BJ (cell line): ENCODE data around the gene TMEM88. TPM values are rescaled to one million over a fixed set of nuclear protein-coding genes. Genes with fewer than 3 reads are reported as not detected.

Experiments
- CTCF ChIA-PET: fragments of 350-600 bp; formaldehyde crosslinking; extraction: SDS; loops from one replicate; lab custom pipeline; 2021; ENCODE audit warnings: antibody characterized with exemption, inconsistent platforms; lab: Yijun Ruan, JAX
- POLR2A ChIA-PET: fragments of 300-600 bp; sonication (Branson Sonifier 250); formaldehyde crosslinking; extraction: SDS; loops from one replicate; lab custom pipeline; 2021; ENCODE audit warnings: antibody characterized with exemption; lab: Charles Lee
- DNase-seq: peaks from one replicate; pipeline ENCODE4 v3.0.0-alpha.2; 2011; ENCODE audit warnings: low read depth
- H3K27me3 ChIP-seq: 2 replicates; pipeline ENCODE4 v1.6.0; 2011; ENCODE audit warnings: low read length; ENCODE audit not compliant: control insufficient read depth, insufficient read depth
- H3K36me3 ChIP-seq: 2 replicates; pipeline ENCODE4 v1.5.1; 2011; ENCODE audit warnings: low read length; ENCODE audit not compliant: control insufficient read depth, insufficient read depth
- H3K4me3 ChIP-seq: 2 replicates; pipeline ENCODE4 v1.5.1; 2011; ENCODE audit warnings: low read depth, mild to moderate bottlenecking, control low read depth, low read length
- CTCF ChIP-seq: IDR thresholded peaks from 2 replicates; pipeline ENCODE4 v1.5.1; 2011; ENCODE audit warnings: low read depth, mild to moderate bottlenecking, control low read depth, inconsistent platforms, low read length, moderate library complexity; ENCODE audit not compliant: insufficient read depth
- polyA plus RNA-seq: library from polyadenylated mRNA; depleted of rRNA; stranded (reverse); fragments of >200 nt; gene quantifications from 2 replicates; pipeline ENCODE4 v1.2.3, GENCODE V29; 2011

Gene TMEM88
- polyA plus RNA-seq, 1 experiment: 0.29 TPM

DNA sequence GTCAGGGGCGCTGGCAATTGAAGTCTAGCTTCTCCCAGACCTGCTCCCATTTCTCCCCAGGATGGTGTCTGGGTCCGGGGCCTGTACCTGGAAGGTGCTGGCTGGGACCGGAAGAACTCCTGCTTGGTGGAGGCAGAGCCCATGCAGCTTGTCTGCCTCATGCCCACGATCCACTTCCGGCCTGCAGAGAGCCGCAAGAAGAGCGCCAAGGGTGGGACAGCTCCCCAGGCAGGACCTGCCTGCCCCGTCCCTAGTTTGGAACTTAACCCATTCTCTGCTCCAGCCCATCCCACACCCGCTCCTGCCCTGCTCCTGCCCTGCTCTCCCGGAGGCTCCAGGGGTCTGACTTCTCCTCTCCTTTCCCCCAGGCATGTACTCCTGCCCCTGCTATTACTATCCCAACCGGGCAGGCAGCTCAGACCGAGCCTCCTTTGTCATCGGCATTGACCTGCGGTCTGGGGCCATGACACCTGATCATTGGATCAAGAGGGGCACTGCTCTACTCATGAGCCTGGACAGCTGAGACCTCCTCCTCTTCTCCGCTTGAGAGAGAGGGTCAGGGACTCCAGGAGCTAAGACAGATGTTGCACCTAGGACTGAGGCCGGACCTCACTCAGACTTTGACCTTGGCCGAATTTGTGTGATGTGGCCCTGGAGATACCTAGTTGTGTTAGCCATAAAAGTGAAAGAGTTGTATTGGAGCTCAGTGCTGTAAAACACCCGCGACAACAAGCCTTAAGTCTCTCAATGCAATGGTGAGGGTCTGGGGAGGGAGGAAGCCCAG is 21.7 kb upstream of the TMEM88 start:
- no peak for TF ChIP-seq CTCF
- POLR2A ChIA-PET: no interaction called here
- no peaks in the 10 kb centered on the region for H3K36me3 ChIP-seq
- peaks cover 6% of the 10 kb centered on the region for H3K27me3 ChIP-seq
- DNase-seq: no peak
- H3K4me3 ChIP-seq: no peak overlapping the region
- CTCF ChIA-PET: interaction anchor here (0.7 to 3.4 kb wide), 13 partner anchors 8 to 224 kb away, joined by 3 to 26 read pairs (median 7); partner anchors contain the start of gene NAA38

GRCh38 chr17:7833795-7834541 is 20.9 kb upstream of the TMEM88 start, which contains the start of gene KDM6B:
Gene KDM6B (plus strand): TSS chr17:7834217. CDS start chr17:7845555, 11,338 bp downstream.
- peaks cover 6% of the 10 kb centered on the region for H3K27me3 ChIP-seq
- no peak for TF ChIP-seq CTCF
- CTCF ChIA-PET: interaction anchor here (0.7 to 3.4 kb wide), 25 partner anchors 9 to 225 kb away, joined by 3 to 26 read pairs (median 4); partner anchors contain the start of gene NAA38
- DNase-seq: no peak
- no peaks in the 10 kb centered on the region for H3K36me3 ChIP-seq
- H3K4me3 ChIP-seq: peak within 1 kb of the TSS; percentile 85
- POLR2A ChIA-PET: no interaction called here

DNA sequence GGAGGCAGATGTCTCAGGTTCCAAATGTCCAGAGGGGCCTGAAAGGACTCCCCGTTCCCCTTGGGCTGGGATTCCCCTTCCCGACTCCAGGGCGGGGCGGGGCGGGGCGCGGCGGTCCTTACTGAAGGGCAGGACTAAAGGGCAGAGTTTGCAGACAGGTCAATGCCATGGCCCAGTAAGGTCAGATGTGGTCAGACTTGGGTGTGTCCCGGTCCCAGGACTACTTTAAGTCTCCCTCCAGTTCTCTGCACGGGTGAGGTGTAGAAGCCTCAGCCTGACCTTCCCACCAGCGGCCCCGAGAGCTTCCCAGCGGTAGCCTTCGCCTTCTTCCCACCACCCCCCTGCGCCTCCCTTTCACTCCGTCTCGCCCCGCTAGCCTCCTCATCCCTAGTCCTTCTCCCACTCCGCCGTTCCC is 20.3 kb upstream of the TMEM88 start:
- ChIA-PET POLR2A (no interaction called here), CTCF (interaction anchor here (0.8 to 3.4 kb wide), 19 partner anchors 10 to 224 kb away, joined by 3 to 26 read pairs (median 5); partner anchors contain the start of gene NAA38)
- Histone ChIP-seq H3K27me3 (peaks cover 4% of the 10 kb centered on the region), H3K36me3 (no peaks in the 10 kb centered on the region), H3K4me3 (peak overlapping the region; percentile 85)
- no peak for TF ChIP-seq CTCF
- DNase-seq: no peak

DNA sequence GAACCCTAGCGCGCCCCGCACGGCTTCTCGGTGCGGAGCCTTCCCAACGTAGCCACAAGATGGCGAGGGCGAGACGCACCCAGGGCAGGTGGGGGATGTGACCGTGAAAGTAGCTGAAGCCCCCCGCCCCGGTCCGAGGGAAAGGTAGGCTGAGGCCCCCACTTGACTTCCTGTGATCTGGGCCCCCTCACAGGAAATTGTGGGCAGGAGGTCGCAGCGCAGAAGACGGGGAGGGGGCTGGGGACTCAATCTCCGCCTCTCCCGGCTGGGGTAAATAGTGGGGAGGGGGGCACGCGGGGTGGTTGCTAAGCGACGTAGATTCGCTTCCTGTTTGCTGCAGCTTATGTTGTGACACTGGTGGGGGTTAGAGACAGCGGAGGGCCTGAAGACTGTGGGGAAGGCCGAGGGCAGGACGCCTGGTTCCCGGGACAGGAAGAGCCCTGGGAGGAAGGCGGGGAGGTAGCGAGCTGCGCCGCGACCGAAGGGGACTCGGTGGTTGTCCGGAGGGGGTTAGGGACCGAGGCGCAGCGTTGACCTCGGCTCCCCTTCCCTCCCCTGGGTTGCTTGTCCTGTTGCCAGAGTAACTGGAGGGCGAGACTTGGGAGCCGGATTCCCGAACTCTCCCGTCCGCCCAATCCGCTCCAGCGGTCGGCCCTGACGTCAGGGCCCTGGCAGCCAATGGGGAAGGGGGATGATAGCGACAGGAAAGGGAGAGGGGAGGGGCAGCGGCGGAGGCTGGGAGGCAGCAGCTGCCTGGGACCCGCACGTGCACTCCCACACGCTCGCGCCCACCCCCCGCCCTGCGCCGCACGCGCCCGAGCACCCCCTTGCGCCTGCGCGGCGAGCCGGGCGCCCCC is 19.7 kb upstream of the TMEM88 start:
- peak; percentile 91 for DNase-seq
- POLR2A ChIA-PET: no interaction called here
- Histone ChIP-seq H3K4me3 (peak overlapping the region; percentile 85), H3K36me3 (0 out of 2 replicates have a peak, but pooled peaks cover under 1% of the 10 kb centered on the region), H3K27me3 (peaks cover 2% of the 10 kb centered on the region; the same call in 1 of the 2 replicates)
- peak; percentile 95 for TF ChIP-seq CTCF
- CTCF ChIA-PET: interaction anchor here (0.5 to 3.4 kb wide), 23 partner anchors 8 to 287 kb away, joined by 3 to 26 read pairs (median 4); partner anchors contain the start of gene NAA38
